PFSK-1 (cell line): ENCODE data around the gene C3orf20.

ENCODE experiments used
- FOXP2 ChIP-seq: optimal IDR thresholded peaks from 2 replicates; pipeline ENCODE3; 2011; ENCODE audit warnings: borderline replicate concordance, control low read depth, inconsistent platforms; ENCODE audit not compliant: insufficient read depth; ENCODE audit errors: extremely low read length, extremely low read depth
- POLR2AphosphoS5 ChIP-seq: IDR thresholded peaks from 2 replicates; pipeline ENCODE4 v1.6.1; 2012; ENCODE audit warnings: low read depth, mild to moderate bottlenecking, control low read depth, low read length, moderate library complexity
- REST ChIP-seq, 2 experiments: IDR thresholded peaks; 2 replicates each; pipeline versions ENCODE4 v1.6.1 to v1.8.0; 2011 to 2012; ENCODE audit warnings: low read depth in 2 of 2, low read length in 2 of 2, control low read depth in 1 of 2, inconsistent platforms in 1 of 2, mild to moderate bottlenecking in 1 of 2, moderate library complexity in 1 of 2; ENCODE audit not compliant: insufficient read depth in 1 of 2
- SIN3A ChIP-seq: IDR thresholded peaks from 2 replicates; pipeline ENCODE4 v1.6.1; 2012; ENCODE audit warnings: mild to moderate bottlenecking, low read length, moderate library complexity, borderline replicate concordance; ENCODE audit not compliant: insufficient read depth
- TAF1 ChIP-seq: IDR thresholded peaks from 2 replicates; pipeline ENCODE4 v1.6.1; 2012; ENCODE audit warnings: low read length, control low read depth, borderline replicate concordance; ENCODE audit not compliant: insufficient read depth

The C3orf20 gene

GRCh38 chr3:14774431-14774830, 99.5 kb downstream of the C3orf20 start:
- TF ChIP-seq TAF1 (no peak), POLR2AphosphoS5 (no peak), FOXP2 (no peak), SIN3A (no peak), REST (IDR thresholded peaks at IDR 0.05; ENCODE audit: insufficient read depth in 1 of 2, low read depth in 2 of 2, low read length in 2 of 2) (no peak)

- TF ChIP-seq POLR2AphosphoS5, result no peak
- no peak for TF ChIP-seq FOXP2
- no peak for TF ChIP-seq SIN3A
- TF ChIP-seq TAF1, result no peak
- no peak for TF ChIP-seq REST (IDR thresholded peaks at IDR 0.05; ENCODE audit: insufficient read depth in 1 of 2, low read depth in 2 of 2, low read length in 2 of 2)
These were observed 100.1 kb downstream of the C3orf20 start for GRCh38 chr3:14775011-14775410.

GRCh38 chr3:14775563-14775962, 100.6 kb downstream of the C3orf20 start:
- TF ChIP-seq REST (IDR thresholded peaks at IDR 0.05; ENCODE audit: insufficient read depth in 1 of 2, low read depth in 2 of 2, low read length in 2 of 2) (no peak), TAF1 (no peak), FOXP2 (no peak), SIN3A (no peak), POLR2AphosphoS5 (no peak)

- TF ChIP-seq REST (IDR thresholded peaks at IDR 0.05; ENCODE audit: insufficient read depth in 1 of 2, low read depth in 2 of 2, low read length in 2 of 2) (no peak), FOXP2 (no peak), SIN3A (no peak), TAF1 (no peak), POLR2AphosphoS5 (no peak)
These were observed 104.2 kb downstream of the C3orf20 start for GRCh38 chr3:14779069-14779685.

- TF ChIP-seq POLR2AphosphoS5 (no peak), SIN3A (no peak), TAF1 (no peak), FOXP2 (no peak), REST (IDR thresholded peaks at IDR 0.05; ENCODE audit: insufficient read depth in 1 of 2, low read depth in 2 of 2, low read length in 2 of 2) (no peak)
These were observed 106.1 kb downstream of the C3orf20 start for GRCh38 chr3:14780927-14781507.
